Body of pancreas (tissue), 4 donors: ENCODE measurements around the gene SPRED2. TPM values are rescaled to one million over a fixed set of nuclear protein-coding genes. Genes with fewer than 3 reads are reported as not detected.

Experiments
- ATAC-seq: fragments of 150-250 bp; one replicate; pipeline ENCODE4 v1.9.1; 2016
- DNase-seq, 4 donors: peaks; one replicate each; pipeline ENCODE4 v3.0.0-alpha.2; 2019
- H3K27ac ChIP-seq, 4 donors: fragments of 200-600 bp; sonication (generic); 1 replicate in 3 of 4; 2 replicates in 1 of 4; pipeline versions ENCODE4 v1.5.1 to v1.6.1; 2016 to 2019; ENCODE audit warnings: mild to moderate bottlenecking in 1 of 4, mixed read lengths in 1 of 4, moderate library complexity in 1 of 4
- H3K27me3 ChIP-seq, 2 donors: fragments of 200-600 bp; sonication (generic); one replicate each; pipeline ENCODE4 v1.6.0; 2016; ENCODE audit warnings: mild to moderate bottlenecking in 1 of 2
- H3K36me3 ChIP-seq, 2 donors: fragments of 200-600 bp; sonication (generic); replicated peaks in 1 of 2; 2 replicates each; pipeline ENCODE4 v1.5.1; 2016; ENCODE audit warnings: low read depth in 2 of 2; ENCODE audit not compliant: insufficient read depth in 1 of 2
- H3K4me1 ChIP-seq: fragments of 200-600 bp; sonication (generic); one replicate; pipeline ENCODE4 v1.6.0; 2016
- H3K4me3 ChIP-seq, 2 donors: fragments of 200-600 bp; sonication (generic); 1 replicate in 1 of 2; 2 replicates in 1 of 2; pipeline ENCODE4 v1.5.1; 2016 to 2019
- H3K9me3 ChIP-seq, 3 donors: fragments of 200-600 bp; sonication (generic); 1 replicate in 2 of 3; 2 replicates in 1 of 3; pipeline ENCODE4 v1.5.1; 2016
- CTCF ChIP-seq, 7 experiments: fragments of 450-650 bp in 4 of 7; fragments of 200-600 bp in 3 of 7; sonication (generic) in 3 of 7; IDR thresholded peaks; one replicate each; pipeline ENCODE4 v1.5.1; 2016 to 2019; ENCODE audit warnings: antibody characterized with exemption in 7 of 7
- POLR2A ChIP-seq, 3 donors: fragments of 450-650 bp; IDR thresholded peaks; one replicate each; pipeline ENCODE4 v1.6.1; 2016; ENCODE audit warnings: antibody characterized with exemption in 3 of 3, mild to moderate bottlenecking in 2 of 3
- WGBS, 2 donors: methylation state at CpG; one replicate each; pipeline ENCODE4 v1.1.5; 2017; 5-methylcytosine and 5-hydroxymethylcytosine counted together
- intact Hi-C: fragments of 100-400 bp; cut with DNase I; formaldehyde crosslinking; loops from one replicate; pipeline ENCODE4 v1.15.1; 2023
- total RNA-seq, 2 donors: library from RNA; depleted of rRNA; stranded (reverse); fragments of >200 nt; gene quantifications; one replicate each; pipeline ENCODE4 v1.1.0, GENCODE V29; 2016

Gene SPRED2
- total RNA-seq, 2 donors from 2014 or later, result 16.1 to 16.2 TPM

- 1 to 6% methylated on average over 12 of the region's 12 CpGs for WGBS, 2 donors
- Histone ChIP-seq H3K9me3 (no peaks in the 10 kb centered on the region), H3K36me3 (no peaks in the 10 kb centered on the region), H3K27me3 (no peaks in the 10 kb centered on the region), H3K4me1 (peaks cover 17% of the 10 kb centered on the region), H3K27ac (peak overlapping the region; percentile 95 to 100 (median 96)), H3K4me3 (peak overlapping the region; percentile 23 to 51)
- ATAC-seq (no peak), DNase-seq (no peak)
- intact Hi-C loops, result no loop called here
- TF ChIP-seq CTCF (IDR thresholded peaks at IDR 0.05) (no peak), POLR2A (IDR thresholded peaks at IDR 0.05) (no peak)
Observed at GRCh38 chr2:65436824-65437221, 4.4 kb upstream of the SPRED2 start.

GRCh38 chr2:65436169-65436823 lies 3.9 kb upstream of the SPRED2 start:
- peak overlapping the region; percentile 23 to 51 for H3K4me3 ChIP-seq
- intact Hi-C loops, result no loop called here
- TF ChIP-seq CTCF (IDR thresholded peaks at IDR 0.05), result no peak
- TF ChIP-seq POLR2A (IDR thresholded peaks at IDR 0.05), result peak; percentile 83 to 94 (median 90)
- H3K9me3 ChIP-seq, result no peaks in the 10 kb centered on the region
- WGBS, 2 donors, result 0% methylated on average over 12 to 65 of the region's 65 CpGs
- DNase-seq (peak; percentile 90 to 93 (median 92)), ATAC-seq (peak; percentile 68)
- H3K4me1 ChIP-seq, result peaks cover 17% of the 10 kb centered on the region
- H3K27me3 ChIP-seq, result no peaks in the 10 kb centered on the region
- H3K36me3 ChIP-seq, result no peaks in the 10 kb centered on the region
- H3K27ac ChIP-seq, result peak overlapping the region; percentile 95 to 100 (median 96)

GRCh38 chr2:65435625-65436168 lies 3.3 kb upstream of the SPRED2 start:
- peak; percentile 87 to 91 (median 90) for DNase-seq
- intact Hi-C loops, result no loop called here
- H3K9me3 ChIP-seq, result no peaks in the 10 kb centered on the region
- H3K4me1 ChIP-seq, result peaks cover 17% of the 10 kb centered on the region
- no peaks in the 10 kb centered on the region for H3K27me3 ChIP-seq
- 0 to 1% methylated on average over 13 to 41 of the region's 42 CpGs for WGBS, 2 donors
- TF ChIP-seq CTCF (IDR thresholded peaks at IDR 0.05) (peak in 3 of 7 experiments; percentile 22 to 49 (median 41)), POLR2A (IDR thresholded peaks at IDR 0.05) (peak in 1 of 3 donors; percentile 64)
- ATAC-seq, result peak; percentile 59
- peak overlapping the region; percentile 95 to 100 (median 96) for H3K27ac ChIP-seq
- peak overlapping the region; percentile 23 to 51 for H3K4me3 ChIP-seq
- H3K36me3 ChIP-seq, result no peaks in the 10 kb centered on the region

DNA sequence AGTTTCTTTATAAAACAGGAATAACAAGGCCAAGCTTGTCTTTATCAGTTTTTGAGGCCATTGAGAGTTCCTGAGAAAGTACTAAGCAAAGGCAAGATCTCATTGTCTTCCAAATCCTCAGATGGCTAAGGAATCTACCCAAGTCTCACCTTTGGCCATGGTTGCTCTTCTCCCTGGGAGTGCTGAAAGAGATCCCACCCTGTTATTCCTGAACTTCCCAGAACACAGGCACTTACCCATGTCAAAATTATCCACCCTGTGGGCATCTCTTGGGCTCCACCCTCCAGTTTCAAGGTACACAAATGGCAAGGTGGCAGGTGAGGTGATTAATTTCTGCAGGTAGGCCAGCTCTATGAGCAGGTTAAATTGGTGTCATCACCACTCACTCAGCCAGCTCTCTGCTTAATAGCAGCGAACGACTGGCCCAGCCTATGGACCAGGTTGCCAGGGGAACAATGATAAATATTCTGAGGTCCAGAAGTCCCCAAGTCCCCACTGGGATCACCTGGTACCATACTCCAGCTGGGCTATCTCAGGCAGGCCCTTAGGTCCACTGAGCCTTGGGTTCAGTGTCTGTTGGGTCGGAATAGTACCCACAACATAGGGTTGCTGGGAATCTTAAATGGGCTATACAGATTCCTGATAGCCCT lies 2.3 kb upstream of the SPRED2 start:
- ATAC-seq (no peak), DNase-seq (no peak)
- WGBS, 2 donors, result 48 to 53% methylated on average over 3 of the region's 3 CpGs
- Histone ChIP-seq H3K4me3 (no peak overlapping the region), H3K4me1 (peaks cover 27% of the 10 kb centered on the region), H3K27ac (peak overlapping the region in 1 of 4 donors; percentile 98), H3K36me3 (no peaks in the 10 kb centered on the region), H3K27me3 (no peaks in the 10 kb centered on the region), H3K9me3 (no peaks in the 10 kb centered on the region)
- TF ChIP-seq CTCF (IDR thresholded peaks at IDR 0.05) (no peak), POLR2A (IDR thresholded peaks at IDR 0.05) (no peak)
- intact Hi-C loops, result no loop called here
